ENCODE results near the gene ZDHHC5. TPM values are rescaled to one million over a fixed set of nuclear protein-coding genes. Genes with fewer than 3 reads are reported as not detected.

The ZDHHC5 gene
- total RNA-seq, 1 experiment from 2014 or later = 64.1 TPM

GRCh38 chr11:57727185-57727584 lies 59.3 kb downstream of the ZDHHC5 start:
- Histone ChIP-seq H3K79me2 (ENCODE audit: insufficient read depth, low read length) (peaks cover 100% of the 10 kb centered on the region), H3K27ac (ENCODE audit: low read depth, low read length) (no peak overlapping the region), H3K9me3 (ENCODE audit: control insufficient read depth in 1 of 2, insufficient read depth in 1 of 2, low read depth in 1 of 2, low read length in 2 of 2) (no peaks in the 10 kb centered on the region), H3K9me2 (ENCODE audit: insufficient read depth) (no peaks in the 10 kb centered on the region), H3K36me3 (ENCODE audit: control insufficient read depth in 1 of 2, insufficient read depth in 2 of 2, low read length in 2 of 2) (peaks cover 0 to 10% of the 10 kb centered on the region in 2 experiments; a peak in 1 of 4 replicates), H3K4me2 (ENCODE audit: low read length) (no peak overlapping the region), H4K20me1 (ENCODE audit: insufficient read depth) (peaks cover 9% of the 10 kb centered on the region; the same call in 1 of the 2 replicates), H3K27me3 (ENCODE audit: insufficient read depth, low read length) (no peaks in the 10 kb centered on the region), H3K4me3 (replicated peaks in 1 of 2; ENCODE audit: low read depth in 1 of 2, low read length in 2 of 2) (no peak overlapping the region), H2AFZ (ENCODE audit: low read depth, low read length, poor library complexity, severe bottlenecking) (no peak overlapping the region), H3K4me1 (ENCODE audit: control insufficient read depth in 1 of 2, insufficient read depth in 2 of 2, low read length in 2 of 2) (peaks cover 8 to 14% of the 10 kb centered on the region in 2 experiments), H3K9ac (ENCODE audit: low read length) (no peak overlapping the region)
- CTCF ChIA-PET = no interaction called here
- RAD21 ChIA-PET (ENCODE audit: low non-redundant PET in 1 of 2, low total read pairs in 2 of 2, uncharacterized antibody in 2 of 2, unreplicated experiment in 2 of 2) = no interaction called here
- no TSS peak for BruUV-seq (replicated peaks)
- DNase-seq (ENCODE audit: low read depth, low spot score) (no peak), ATAC-seq (no peak)
- TF ChIP-seq ZNF274 (IDR thresholded peaks at IDR 0.05; ENCODE audit: low read depth, low read length) (no peak), YY1 (IDR thresholded peaks at IDR 0.05; ENCODE audit: extremely low read depth, insufficient replicate concordance, low read depth, low read length) (no peak), POLR2AphosphoS5 (IDR thresholded peaks at IDR 0.05; ENCODE audit: low read depth, low read length) (no peak), POLR2A (IDR thresholded peaks at IDR 0.05; ENCODE audit: borderline replicate concordance, extremely low read depth, insufficient read depth, insufficient read length) (no peak), CEBPB (IDR thresholded peaks at IDR 0.05; ENCODE audit: low read depth) (no peak), EZH2phosphoT487 (IDR thresholded peaks at IDR 0.05; ENCODE audit: borderline replicate concordance) (no peak), ELF1 (IDR thresholded peaks at IDR 0.05; ENCODE audit: borderline replicate concordance, low read depth) (no peak), MAX (IDR thresholded peaks at IDR 0.05) (no peak), EGR1 (IDR thresholded peaks at IDR 0.05; ENCODE audit: low read depth) (no peak), CTCF (IDR thresholded peaks at IDR 0.05 in 2 of 3, conservative IDR thresholded peaks at IDR 0.05 in 1 of 3; ENCODE audit: borderline replicate concordance in 1 of 3, insufficient read depth in 1 of 3, low read depth in 2 of 3, low read length in 2 of 3) (no peak), SP1 (IDR thresholded peaks at IDR 0.05; ENCODE audit: low read depth) (no peak)
- POLR2A ChIA-PET = no interaction called here
- intact Hi-C loops (cut with micrococcal nuclease) = no loop called here

Data from HCT116 (cell line).